B cell (primary cell): ENCODE results near the gene GPER1. TPM values are rescaled to one million over a fixed set of nuclear protein-coding genes. Genes with fewer than 3 reads are reported as not detected.
A peak's percentile ranks its signal among the peaks of the same experiment; 100 is the strongest.

Experiments used
- ATAC-seq: fragments of 200-7000 bp; cut with Tn5 transposase; one replicate; pipeline ENCODE4 v1.10.0; 2021; ENCODE audit warnings: low read depth, mild to moderate bottlenecking, moderate number of reproducible peaks, moderate library complexity
- CTCF ChIA-PET: fragments of 350-600 bp; sonication (Branson Sonifier 250); formaldehyde crosslinking; loops from one replicate; lab custom pipeline; 2021; ENCODE audit warnings: antibody characterized with exemption, inconsistent platforms; lab: Charles Lee
- POLR2A ChIA-PET: fragments of 350-600 bp; sonication (Branson Sonifier 250); formaldehyde crosslinking; loops from one replicate; lab custom pipeline; 2021; ENCODE audit warnings: antibody characterized with exemption; lab: Charles Lee
- DNase-seq: peaks from one replicate; pipeline ENCODE4 v3.0.0; 2013
- H2AFZ ChIP-seq: 2 replicates; pipeline ENCODE4 v1.6.1; 2012; ENCODE audit warnings: mild to moderate bottlenecking, low read depth, low read length; ENCODE audit not compliant: insufficient read depth, poor library complexity, severe bottlenecking
- H3K27ac ChIP-seq, 2 donors: 1 replicate in 1 of 2; 2 replicates in 1 of 2; pipeline ENCODE4 v1.5.1; 2012 to 2013; ENCODE audit warnings: low read length in 2 of 2, mild to moderate bottlenecking in 2 of 2, moderate library complexity in 1 of 2
- H3K27me3 ChIP-seq, 4 experiments: fragments of 200-600 bp in 1 of 4; sonication (generic) in 1 of 4; replicated peaks in 1 of 4; 1 replicate in 2 of 4; 2 replicates in 2 of 4; pipeline versions ENCODE4 v1.6.1 to v1.7.0; 2013 to 2016; ENCODE audit warnings: low read length in 3 of 4, mild to moderate bottlenecking in 2 of 4, mixed read lengths in 1 of 4, moderate library complexity in 1 of 4; ENCODE audit not compliant: insufficient read depth in 4 of 4, control insufficient read depth in 3 of 4; ENCODE audit errors: control extremely low read depth in 1 of 4
- H3K36me3 ChIP-seq, 2 experiments: replicated peaks in 1 of 2; 1 replicate in 1 of 2; 2 replicates in 1 of 2; pipeline versions ENCODE4 v1.6.1 to v1.7.1; 2013; ENCODE audit warnings: low read length in 1 of 2; ENCODE audit not compliant: insufficient read depth in 2 of 2, control insufficient read depth in 1 of 2; ENCODE audit errors: control extremely low read depth in 1 of 2, extremely low read depth in 1 of 2
- H3K4me1 ChIP-seq, 2 donors: fragments of 200-600 bp in 1 of 2; sonication (generic) in 1 of 2; 1 replicate in 1 of 2; 2 replicates in 1 of 2; pipeline versions ENCODE4 v1.5.1 to v1.6.1; 2013 to 2017; ENCODE audit warnings: low read length in 2 of 2; ENCODE audit not compliant: control insufficient read depth in 2 of 2, insufficient read depth in 2 of 2
- H3K4me2 ChIP-seq: replicated peaks from 2 replicates; pipeline ENCODE3; 2012; ENCODE audit warnings: mild to moderate bottlenecking, low read depth, low read length; ENCODE audit not compliant: poor library complexity, severe bottlenecking
- H3K4me3 ChIP-seq, 5 experiments: fragments of 200-600 bp in 1 of 5; sonication (generic) in 1 of 5; 1 replicate in 3 of 5; 2 replicates in 2 of 5; pipeline versions ENCODE4 v1.5.1 to v1.7.0; 2011 to 2016; ENCODE audit warnings: low read length in 4 of 5, mild to moderate bottlenecking in 4 of 5, low read depth in 2 of 5, control low read depth in 1 of 5, moderate library complexity in 1 of 5; ENCODE audit not compliant: insufficient read depth in 1 of 5; ENCODE audit errors: control extremely low read depth in 1 of 5, extremely low read depth in 1 of 5
- H3K79me2 ChIP-seq: fragments of 200-600 bp; sonication (generic); one replicate; pipeline ENCODE4 v1.6.0; 2016; ENCODE audit warnings: low read length; ENCODE audit not compliant: control insufficient read depth, insufficient read depth
- H3K9ac ChIP-seq: fragments of 200-600 bp; sonication (generic); 2 replicates; pipeline ENCODE4 v1.6.1; 2017; ENCODE audit warnings: mild to moderate bottlenecking, low read length, moderate library complexity
- H3K9me3 ChIP-seq, 3 donors: one replicate each; pipeline versions ENCODE4 v1.6.1 to v1.7.1; 2013; ENCODE audit warnings: low read length in 2 of 3; ENCODE audit not compliant: control insufficient read depth in 2 of 3, insufficient read depth in 1 of 3; ENCODE audit errors: control extremely low read depth in 1 of 3
- H4K20me1 ChIP-seq: 2 replicates; pipeline ENCODE4 v1.6.0; 2012; ENCODE audit warnings: mild to moderate bottlenecking, low read length; ENCODE audit not compliant: insufficient read depth, control insufficient read depth, poor library complexity, severe bottlenecking
- H3K27ac Mint-ChIP-seq: one replicate; pipeline ENCODE4 v1.8.0; 2021; ENCODE audit warnings: mixed read lengths
- H3K27me3 Mint-ChIP-seq: one replicate; pipeline ENCODE4 v1.8.0; 2021; ENCODE audit warnings: mixed read lengths
- H3K4me1 Mint-ChIP-seq: one replicate; pipeline ENCODE4 v1.8.0; 2021; ENCODE audit warnings: mixed read lengths
- H3K4me3 Mint-ChIP-seq: one replicate; pipeline ENCODE4 v1.8.0; 2021; ENCODE audit warnings: mixed read lengths
- H3K9me3 Mint-ChIP-seq: one replicate; pipeline ENCODE4 v1.8.0; 2022; ENCODE audit warnings: mixed read lengths; ENCODE audit not compliant: insufficient read depth
- CTCF ChIP-seq: fragments of 200-600 bp; IDR thresholded peaks from one replicate; pipeline ENCODE4 v1.8.0; 2022; ENCODE audit warnings: antibody characterized with exemption, mild to moderate bottlenecking
- WGBS: methylation state at CpG from one replicate; pipeline ENCODE4 v1.1.5; 2013; ENCODE audit warnings: missing lambda C conversion rate; ENCODE audit not compliant: insufficient coverage; 5-methylcytosine and 5-hydroxymethylcytosine counted together
- intact Hi-C: fragments of 100-400 bp; cut with micrococcal nuclease; formaldehyde crosslinking; loops from one replicate; pipeline ENCODE4 v1.10.0; 2022
- polyA plus RNA-seq: library from polyadenylated mRNA; depleted of rRNA; stranded (reverse); fragments of >200 nt; gene quantifications from 2 replicates; pipeline ENCODE4 v1.2.3, GENCODE V29; 2012
- total RNA-seq, 2 donors: library from RNA; stranded (reverse); fragments of 120-200 nt in 1 of 2; gene quantifications; 1 replicate in 1 of 2; 2 replicates in 1 of 2; pipeline versions ENCODE4 v1.2.3 to v1.2.4, GENCODE V29; 2013 to 2022

The GPER1 gene
- total and polyA plus RNA-seq, 2 donors (not counting 1 experiment from before 2014, with no cell fraction given), result 3.2 to 21.3 TPM

- H2AFZ ChIP-seq, result no peak overlapping the region
- DNase-seq (no peak), ATAC-seq (peak; percentile 11)
- TF ChIP-seq CTCF, result no peak
- H3K4me3 ChIP-seq, result no peak overlapping the region
- H3K4me2 ChIP-seq, result peak overlapping the region; percentile 75
- Mint-ChIP-seq H3K4me3 (peak overlapping the region; percentile 68), H3K9me3 (no peaks in the 10 kb centered on the region), H3K27ac (peak overlapping the region; percentile 61), H3K27me3 (peaks cover 32% of the 10 kb centered on the region), H3K4me1 (peaks cover 66% of the 10 kb centered on the region)
- H3K27ac ChIP-seq, result no peak overlapping the region
- H3K9me3 ChIP-seq, result peaks cover 0 to 25% (median 0%) of the 10 kb centered on the region in 3 donors
- CTCF ChIA-PET, result interaction anchor here (0.6 to 16.5 kb wide), 8 partner anchors 15 to 116 kb away, joined by 3 to 496 read pairs (median 3); partner anchors contain the start of genes GPER1 and GPR146
- peaks cover 52 to 55% of the 10 kb centered on the region in 2 donors for H3K4me1 ChIP-seq
- peaks cover 5% of the 10 kb centered on the region for H3K79me2 ChIP-seq
- H3K9ac ChIP-seq, result no peak overlapping the region
- 79% methylated on average over 30 of the region's 55 CpGs for WGBS
- POLR2A ChIA-PET, result interaction anchor here (1.1 to 1.9 kb wide), 6 partner anchors 15 to 67 kb away, joined by 3 to 6 read pairs (median 4); partner anchors contain the start of gene GPR146
- no peaks in the 10 kb centered on the region for H3K36me3 ChIP-seq
- intact Hi-C loops, result loop anchor here (10.0 kb wide), 1 partner anchor 145 kb away; no protein-coding TSS in a partner anchor
- H3K27me3 ChIP-seq, result peaks cover 0 to 53% (median 22%) of the 10 kb centered on the region in 4 experiments
- peaks cover 43% of the 10 kb centered on the region for H4K20me1 ChIP-seq
These were observed 28.5 kb upstream of the GPER1 start for GRCh38 chr7:1059200-1060091.
